ENCODE measurements around the gene FBL.
A peak's percentile ranks its signal among the peaks of the same experiment; 100 is the strongest.
"Not testable (repeated sequence)": the region's sequence is repeated elsewhere in the genome, so short reads cannot be mapped to it uniquely, and the experiment has no call there.

FBL gene

DNA sequence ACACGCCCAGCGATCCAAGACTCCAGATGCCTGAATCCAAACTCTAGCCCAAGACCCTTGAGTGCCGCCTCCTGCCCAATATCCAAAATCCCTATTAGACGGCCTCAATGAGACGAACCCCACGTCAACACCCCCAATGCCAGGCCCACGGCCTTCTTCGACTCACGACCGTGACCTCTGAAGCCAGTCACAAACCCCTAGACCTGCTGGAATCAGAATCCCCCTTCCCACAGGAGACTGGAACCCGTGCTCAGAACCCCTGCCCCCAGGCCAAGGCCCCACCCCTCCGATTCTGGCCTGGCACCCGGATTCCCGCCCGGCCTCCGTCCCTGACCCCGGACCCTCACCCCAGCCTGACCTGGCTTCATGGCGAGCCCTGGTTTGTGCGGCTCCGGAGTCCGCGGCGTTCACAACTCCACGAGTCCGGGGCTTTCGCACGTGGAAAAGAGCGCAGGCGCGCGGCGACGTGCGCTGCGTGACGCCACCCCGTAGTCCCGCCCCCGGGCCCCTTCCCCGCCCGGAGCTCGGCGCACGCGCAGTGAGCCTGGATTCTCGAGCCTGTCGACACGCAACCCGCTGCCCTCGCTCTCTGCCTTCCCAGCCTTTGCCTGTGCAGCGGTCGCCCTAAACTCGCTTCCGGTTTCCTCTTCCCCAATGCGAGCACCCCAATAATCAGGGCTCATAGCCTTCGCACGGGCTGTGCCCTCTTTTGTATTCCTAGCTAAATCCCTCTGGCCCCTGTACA, at the start of gene FBL:
TSS of gene FBL (minus strand) at position 447 of the 745 bp plus-strand sequence. CDS start at position 368, 79 bp downstream.
- peak; percentile 96 to 97 for DNase-seq

- DNase-seq = not testable (repeated sequence)
These were observed 48.9 kb upstream of the FBL start for GRCh38 chr19:39895096-39895495.

DNA sequence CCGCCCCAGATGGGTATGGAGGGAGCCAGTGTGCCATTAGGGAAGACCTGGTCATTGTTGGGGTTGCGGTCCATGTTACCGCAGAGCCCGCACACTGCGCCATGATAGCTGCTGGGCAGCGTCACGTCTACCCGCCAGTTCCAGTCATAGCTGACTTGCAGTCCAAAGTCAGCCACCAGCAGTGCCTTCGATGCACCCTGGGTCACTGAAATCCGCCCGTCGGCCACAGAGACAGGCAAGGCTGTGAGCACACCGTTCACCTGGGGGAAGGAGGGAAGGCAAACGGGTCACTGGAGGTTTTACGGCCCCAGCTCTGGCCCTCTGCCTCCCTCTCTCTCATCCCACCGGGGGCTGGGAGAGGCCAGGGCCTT, 48.0 kb upstream of the FBL start:
- DNase-seq = not testable (repeated sequence)

GRCh38 chr19:39893366-39894235, 47.4 kb upstream of the FBL start:
- DNase-seq = peak; percentile 60 to 68

GRCh38 chr19:39892506-39892902, 46.3 kb upstream of the FBL start:
- DNase-seq = not testable (repeated sequence)

DNA sequence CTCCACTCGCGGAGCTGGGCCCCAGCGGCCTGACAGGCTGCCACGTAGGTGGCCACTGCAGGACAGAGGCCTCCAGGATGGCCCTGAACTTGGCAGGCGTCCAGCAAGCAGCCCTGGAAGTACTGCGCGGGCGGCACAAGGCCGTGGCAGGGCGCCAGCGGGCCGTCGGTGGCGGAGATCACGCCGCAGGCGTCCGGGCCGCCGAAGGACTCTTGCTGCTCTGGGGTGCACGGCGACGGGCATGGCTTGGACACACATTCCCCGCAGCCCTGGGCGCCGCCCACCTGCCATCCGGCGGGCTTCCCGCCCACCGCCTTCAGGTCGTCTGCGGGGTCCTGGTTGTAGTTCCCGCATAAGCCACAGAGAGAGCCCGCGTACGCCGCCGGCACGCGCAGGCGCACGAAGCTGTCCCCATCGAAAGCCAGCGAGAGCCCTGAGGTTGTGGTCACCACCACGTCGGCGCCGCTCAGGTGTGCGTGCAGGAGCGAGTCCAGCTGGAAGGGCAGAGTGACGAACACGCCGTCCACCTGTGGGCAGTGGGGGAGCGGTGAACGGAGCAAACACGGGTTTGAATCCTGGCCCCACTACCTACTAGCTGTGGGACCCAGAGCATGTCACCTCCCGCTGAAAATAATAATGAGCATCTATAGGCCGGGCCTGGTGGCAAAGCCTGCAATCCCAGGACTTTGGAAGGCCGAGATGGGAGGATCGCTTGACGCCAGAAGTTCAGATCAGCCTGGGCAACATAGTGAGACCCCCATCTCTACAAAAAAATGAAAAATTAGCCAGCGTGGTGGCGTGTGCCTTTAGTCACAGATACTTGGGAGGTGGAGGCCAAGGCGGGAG, 45.7 kb upstream of the FBL start:
- DNase-seq = peak; percentile 11 to 17

GRCh38 chr19:39890755-39891551, 44.8 kb upstream of the FBL start:
- DNase-seq = no peak

DNA sequence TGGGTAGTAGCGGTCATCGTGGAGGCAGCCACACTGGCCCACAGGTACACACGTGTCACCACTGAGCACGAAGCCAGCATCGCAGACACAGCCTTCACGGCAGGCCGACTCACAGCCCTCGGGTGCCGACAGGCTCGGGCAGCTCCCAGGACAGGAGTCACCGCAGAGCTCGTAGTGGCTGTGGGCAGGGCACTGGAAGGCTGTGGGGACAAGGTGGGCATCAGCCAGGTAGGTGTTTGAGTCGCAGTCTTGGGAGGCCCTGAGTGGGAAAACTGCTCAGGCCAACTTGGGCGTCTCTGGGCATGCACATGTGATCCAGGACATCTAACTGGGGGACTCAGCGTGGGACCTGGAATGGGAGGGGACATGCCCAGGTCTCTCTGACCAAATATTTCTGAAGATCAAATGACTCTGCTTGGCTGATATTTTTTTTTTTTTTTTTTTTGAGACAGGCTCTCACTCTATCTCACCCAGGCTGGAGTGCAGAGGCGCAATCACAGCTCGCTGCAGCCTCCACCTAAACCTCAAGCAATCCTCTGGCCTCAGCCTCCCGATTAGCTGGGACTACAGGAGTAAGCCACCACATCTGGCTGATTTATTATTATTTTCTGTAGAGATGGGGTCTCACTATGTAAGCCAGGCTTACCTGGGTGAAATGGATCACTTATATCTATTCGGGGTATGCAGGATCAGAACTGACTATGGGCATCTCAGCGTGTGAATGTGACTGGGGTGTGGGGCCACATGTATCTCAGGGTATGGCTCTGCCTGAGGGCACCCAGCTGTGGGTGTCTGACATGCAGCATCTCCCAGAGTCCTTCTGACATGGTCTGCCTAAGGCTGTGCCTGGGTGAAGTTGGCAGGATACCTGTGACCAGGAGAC, 43.9 kb upstream of the FBL start:
- not testable (repeated sequence) for DNase-seq

- not testable (repeated sequence) for DNase-seq
These were observed 41.3 kb upstream of the FBL start for GRCh38 chr19:39887456-39887951.

DNA sequence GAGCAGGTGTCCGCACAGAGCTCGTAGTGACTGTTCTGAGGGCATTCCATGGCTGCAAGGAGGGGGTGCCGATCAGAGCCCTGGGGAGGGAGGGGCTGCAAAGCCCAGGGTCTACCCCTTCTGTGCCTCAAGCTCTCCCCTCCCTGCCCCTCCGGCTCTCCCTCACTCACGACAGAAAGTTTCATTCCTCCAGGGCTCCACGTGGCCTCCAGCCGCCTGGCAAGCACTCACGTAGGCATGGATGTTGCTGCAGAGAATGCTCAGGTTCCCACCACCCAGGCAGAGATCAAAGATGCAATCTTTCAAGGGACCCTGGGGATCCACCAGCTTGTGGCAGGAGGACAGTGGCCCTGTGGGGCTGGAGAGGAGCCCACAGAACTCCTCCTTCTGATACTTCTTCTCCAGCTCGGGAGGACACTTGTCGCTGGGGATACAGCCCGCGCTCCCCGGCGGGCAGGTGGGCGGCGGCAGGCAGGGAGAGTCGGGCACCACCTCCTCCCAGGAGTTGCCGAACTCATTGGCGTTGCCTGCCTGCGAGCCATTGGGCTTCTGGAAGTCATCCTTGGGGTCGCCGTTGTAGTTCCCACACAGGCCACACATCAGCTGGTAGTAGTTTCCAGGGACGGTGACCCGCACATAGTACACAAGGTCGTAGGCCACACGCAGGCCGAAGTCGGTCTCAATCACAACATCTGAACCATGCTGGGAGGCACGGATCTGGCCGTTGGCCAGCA, 39.8 kb upstream of the FBL start:
- not testable (repeated sequence) for DNase-seq

DNA sequence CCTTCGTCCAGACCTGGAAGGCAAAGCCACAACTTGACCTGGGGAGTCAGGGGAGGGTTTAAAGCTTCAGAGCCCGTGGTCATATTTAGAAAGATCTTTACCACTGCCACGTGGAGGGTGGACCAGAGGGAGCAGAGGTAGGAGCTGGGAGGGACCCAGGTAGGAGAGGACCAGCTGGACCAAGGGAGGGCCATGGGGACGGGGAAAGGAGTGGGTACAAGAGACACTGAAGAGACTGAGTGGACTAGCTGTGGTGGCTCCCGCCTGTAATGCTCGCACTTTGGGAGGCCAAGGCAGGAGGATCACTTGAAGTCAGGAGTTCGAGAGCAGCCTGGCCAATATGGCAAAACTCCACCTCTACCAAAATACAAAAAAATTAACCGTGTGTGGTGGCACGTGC, 38.5 kb upstream of the FBL start:
- DNase-seq = not testable (repeated sequence)

DNA sequence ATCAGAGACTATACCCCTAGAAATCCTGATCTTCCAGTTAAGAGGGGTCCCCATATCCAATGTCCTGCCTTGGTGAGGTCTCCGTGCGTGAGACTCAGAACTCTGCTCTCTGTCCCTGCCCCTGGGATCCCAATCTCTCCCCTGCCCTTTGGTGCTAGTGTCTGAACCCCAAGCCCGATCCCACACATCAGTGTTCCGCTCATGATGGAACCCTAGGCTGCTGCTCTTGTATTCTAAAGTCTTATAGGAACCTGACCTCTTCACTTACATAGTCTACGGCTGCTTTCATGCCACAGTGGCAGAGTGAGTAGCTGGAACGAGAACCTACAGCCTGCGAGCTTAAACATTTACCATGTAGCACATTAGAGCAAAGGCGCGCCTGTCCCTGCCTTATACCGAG, 36.5 kb upstream of the FBL start:
- not testable (repeated sequence) for DNase-seq

- DNase-seq = peak; percentile 28 to 50
These were observed 35.4 kb upstream of the FBL start for GRCh38 chr19:39881495-39882110.

- not testable (repeated sequence) for DNase-seq
These were observed 34.1 kb upstream of the FBL start for GRCh38 chr19:39880241-39880640.

GRCh38 chr19:39879796-39880195, 33.6 kb upstream of the FBL start:
- not testable (repeated sequence) for DNase-seq

- DNase-seq = not testable (repeated sequence)
These were observed 32.7 kb upstream of the FBL start for GRCh38 chr19:39878866-39879265.

GRCh38 chr19:39878398-39878797, 32.2 kb upstream of the FBL start:
- no peak for DNase-seq

DNA sequence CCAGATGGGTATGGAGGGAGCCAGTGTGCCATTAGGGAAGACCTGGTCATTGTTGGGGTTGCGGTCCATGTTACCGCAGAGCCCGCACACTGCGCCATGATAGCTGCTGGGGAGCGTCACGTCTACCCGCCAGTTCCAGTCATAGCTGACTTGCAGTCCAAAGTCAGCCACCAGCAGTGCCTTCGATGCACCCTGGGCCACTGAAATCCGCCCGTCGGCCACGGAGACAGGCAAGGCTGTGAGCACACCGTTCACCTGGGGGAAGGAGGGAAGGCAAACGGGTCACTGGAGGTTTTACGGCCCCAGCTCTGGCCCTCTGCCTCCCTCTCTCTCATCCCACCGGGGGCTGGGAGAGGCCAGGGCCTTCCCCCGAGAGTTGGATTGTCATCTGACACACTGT, 31.8 kb upstream of the FBL start:
- DNase-seq = not testable (repeated sequence)

DNA sequence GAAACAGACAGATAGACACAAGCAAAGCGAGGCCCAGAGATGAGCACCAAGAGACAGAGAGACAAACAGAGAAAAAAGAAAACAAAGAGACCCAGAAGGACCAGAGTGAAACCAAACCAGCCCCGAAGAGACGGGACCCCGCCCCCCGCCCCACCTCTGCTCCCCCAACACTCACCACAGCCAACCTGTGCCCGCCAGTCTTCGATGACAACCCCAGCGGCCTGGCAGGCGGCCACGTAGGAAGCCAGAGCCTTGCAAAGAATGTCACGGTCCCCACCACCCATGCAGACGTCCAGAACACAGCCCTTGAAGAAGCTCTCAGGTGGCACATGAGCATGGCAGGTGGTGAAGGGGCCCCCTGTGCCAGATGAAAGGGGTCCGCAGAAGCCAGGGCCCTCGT, 31.3 kb upstream of the FBL start:
- DNase-seq = peak; percentile 24 to 48

DNA sequence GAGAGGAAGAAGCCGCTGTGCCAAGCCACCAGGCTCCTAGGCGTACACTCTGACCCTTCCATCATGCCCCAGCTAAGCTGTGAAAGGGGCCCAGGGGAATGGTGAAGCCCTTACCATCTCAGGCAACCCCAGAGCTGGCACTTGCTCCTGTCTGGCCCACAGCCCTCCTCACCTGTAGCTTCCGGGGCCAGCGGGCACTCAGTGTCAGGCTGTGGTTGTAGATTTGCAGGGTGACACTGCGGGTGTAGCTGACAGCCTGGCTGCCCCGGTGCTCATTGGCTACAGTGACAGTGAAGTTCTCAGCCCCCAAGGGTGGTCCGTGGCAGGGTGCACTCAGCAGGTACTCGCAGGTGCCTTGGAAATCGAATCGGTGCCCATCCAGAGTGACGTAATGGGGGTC, 30.3 kb upstream of the FBL start:
- DNase-seq = not testable (repeated sequence)
